ENCODE measurements around the gene STAU1.
"Not testable (repeated sequence)": the region's sequence is repeated elsewhere in the genome, so short reads cannot be mapped to it uniquely, and the experiment has no call there.

STAU1 gene

DNA sequence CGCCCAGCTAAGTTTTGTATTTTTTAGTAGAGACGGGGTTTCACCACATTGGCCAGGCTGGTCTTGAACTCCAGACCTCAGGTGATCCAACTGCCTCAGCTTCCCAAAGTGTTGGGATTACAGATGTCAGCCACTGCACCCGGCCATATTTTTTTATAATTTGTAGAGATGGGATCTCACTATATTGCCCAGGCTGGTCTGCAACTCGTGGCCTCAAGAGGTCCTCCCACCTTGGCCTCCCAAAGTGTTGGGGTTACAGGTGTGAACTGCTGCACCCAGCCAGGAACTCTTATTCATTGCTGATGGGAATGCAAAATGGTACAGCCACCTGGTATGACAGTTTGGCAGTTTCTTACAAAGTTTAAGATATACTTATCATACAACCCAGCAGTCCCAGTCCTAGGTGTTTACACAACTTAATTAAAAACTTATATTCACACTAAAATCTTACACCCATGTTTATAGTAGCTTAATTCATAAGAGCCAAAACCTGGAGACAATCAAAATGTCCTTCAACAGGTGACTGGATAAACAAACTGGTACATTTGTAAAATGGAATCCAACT, 11.7 kb upstream of the STAU1 start:
- H3K4me3 ChIP-seq (ENCODE audit: low read length) = no peak overlapping the region
- H3K4me1 ChIP-seq (ENCODE audit: control insufficient read depth, insufficient read depth, low read length) = no peaks in the 10 kb centered on the region
- H3K9ac ChIP-seq (ENCODE audit: low read length) = no peak overlapping the region
- no peaks in the 10 kb centered on the region for H3K27me3 ChIP-seq (ENCODE audit: control insufficient read depth, insufficient read depth, low read length)
- no peaks in the 10 kb centered on the region for H3K36me3 ChIP-seq (ENCODE audit: control insufficient read depth, insufficient read depth, low read length)
- no peaks in the 10 kb centered on the region for H3K9me3 ChIP-seq (ENCODE audit: control insufficient read depth, low read length)

DNA sequence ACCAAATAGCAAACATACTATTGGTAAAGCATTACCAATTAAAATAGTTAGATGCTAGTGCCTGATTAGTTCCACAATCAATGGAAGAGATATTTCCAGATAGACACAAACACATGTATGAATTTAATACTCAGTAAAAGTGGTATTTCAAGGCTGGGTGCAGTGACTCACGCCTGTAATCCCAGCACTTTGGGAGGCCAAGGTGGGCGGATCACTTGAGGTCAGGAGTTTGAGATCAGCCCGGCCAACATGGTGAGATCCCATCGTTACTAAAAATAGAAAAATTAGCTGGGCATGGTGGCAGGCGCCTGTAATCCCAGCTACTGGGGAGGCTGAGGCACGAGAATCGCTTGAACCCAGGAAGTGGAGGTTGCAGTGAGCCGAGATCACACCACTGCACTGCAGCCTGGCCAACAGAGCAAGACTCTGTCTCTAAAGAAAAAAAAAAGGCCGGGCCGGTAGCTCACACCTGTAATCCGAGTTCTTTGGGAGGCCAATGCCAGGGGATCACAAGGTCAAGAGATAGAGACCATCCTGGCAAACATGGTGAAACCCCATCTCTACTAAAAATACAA, 4.9 kb upstream of the STAU1 start:
- H3K9me3 ChIP-seq (ENCODE audit: control insufficient read depth, low read length); H3K4me1 ChIP-seq (ENCODE audit: control insufficient read depth, insufficient read depth, low read length); H3K4me3 ChIP-seq (ENCODE audit: low read length): not testable (repeated sequence)

DNA sequence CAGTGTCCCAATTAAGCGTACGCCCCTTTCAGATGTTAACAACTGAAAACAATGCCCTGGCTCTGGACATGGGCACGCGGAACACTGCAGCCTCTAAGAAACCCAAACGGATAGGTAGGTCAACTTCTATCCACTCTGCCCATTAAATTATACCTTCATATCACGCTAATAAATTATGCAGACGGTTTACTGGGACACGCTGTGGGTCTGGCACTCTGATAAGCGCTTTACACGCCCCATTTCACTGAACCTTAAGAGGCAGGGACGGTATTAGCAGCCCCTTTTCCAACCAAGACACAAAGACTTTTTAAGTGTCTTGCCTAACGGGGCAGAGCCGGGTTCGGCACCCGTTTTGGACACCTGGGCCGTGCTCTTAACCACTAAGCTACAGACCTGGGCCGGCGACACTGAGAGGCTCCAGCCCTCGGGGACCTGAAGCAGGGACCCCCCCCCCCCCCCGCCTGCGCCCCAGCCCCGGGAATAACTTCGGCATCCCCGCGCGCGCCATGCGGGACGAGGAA, 744 bp downstream of the STAU1 start:
- Histone ChIP-seq H3K9me3 (ENCODE audit: control insufficient read depth, low read length) (no peaks in the 10 kb centered on the region), H3K9ac (ENCODE audit: low read length) (peak overlapping the region; percentile 72), H3K27me3 (ENCODE audit: control insufficient read depth, insufficient read depth, low read length) (no peaks in the 10 kb centered on the region), H3K4me3 (ENCODE audit: low read length) (peak overlapping the region; percentile 93), H3K36me3 (ENCODE audit: control insufficient read depth, insufficient read depth, low read length) (no peaks in the 10 kb centered on the region), H3K4me1 (ENCODE audit: control insufficient read depth, insufficient read depth, low read length) (peaks cover 23% of the 10 kb centered on the region)

More for the DNA sequence above, 4.9 kb upstream of the STAU1 start:
- H3K9ac ChIP-seq (ENCODE audit: low read length); H3K27me3 ChIP-seq (ENCODE audit: control insufficient read depth, insufficient read depth, low read length); H3K36me3 ChIP-seq (ENCODE audit: control insufficient read depth, insufficient read depth, low read length): not testable (repeated sequence)

DNA sequence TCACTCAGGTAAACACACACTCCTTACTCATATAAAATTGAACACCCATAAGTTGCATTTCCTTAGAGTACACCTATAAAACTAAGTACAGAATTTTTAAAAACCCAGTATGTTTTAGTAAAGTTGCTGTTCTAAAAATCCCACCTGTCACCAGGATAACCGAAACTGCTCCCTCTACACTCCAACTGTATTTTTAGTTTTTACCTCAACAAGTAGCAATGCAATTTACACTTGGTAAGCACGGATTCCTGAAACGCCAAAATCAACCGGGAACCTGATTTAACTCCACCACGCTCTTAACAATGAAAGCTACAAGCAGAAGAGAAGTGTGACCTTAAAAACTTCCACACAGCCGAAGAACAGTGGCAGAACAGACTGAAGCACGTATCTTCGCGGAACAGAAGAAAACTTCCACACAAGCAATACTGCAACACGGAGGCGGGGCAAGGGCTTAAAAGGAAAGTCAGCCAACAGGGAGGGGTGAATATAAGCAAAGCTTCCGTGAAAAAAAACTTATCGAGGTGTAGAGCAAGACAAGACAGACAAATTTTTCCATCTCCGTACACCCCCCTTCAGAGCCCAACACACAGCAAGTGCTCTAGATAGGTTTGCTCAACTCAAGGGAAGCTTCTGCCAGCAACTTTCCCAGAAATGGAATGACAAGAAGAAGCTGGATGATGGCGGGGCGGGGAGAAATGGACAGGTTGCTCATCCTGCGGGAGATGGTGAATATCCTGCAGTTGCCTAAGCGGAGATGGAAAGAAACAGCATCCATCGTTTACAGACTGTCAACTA, 1.4 kb downstream of the STAU1 start:
- H3K4me3 ChIP-seq (ENCODE audit: low read length) = peak overlapping the region; percentile 93
- H3K4me1 ChIP-seq (ENCODE audit: control insufficient read depth, insufficient read depth, low read length) = peaks cover 30% of the 10 kb centered on the region
- peak overlapping the region; percentile 72 for H3K9ac ChIP-seq (ENCODE audit: low read length)
- no peaks in the 10 kb centered on the region for H3K36me3 ChIP-seq (ENCODE audit: control insufficient read depth, insufficient read depth, low read length)
- H3K27me3 ChIP-seq (ENCODE audit: control insufficient read depth, insufficient read depth, low read length) = no peaks in the 10 kb centered on the region
- H3K9me3 ChIP-seq (ENCODE audit: control insufficient read depth, low read length) = no peaks in the 10 kb centered on the region

DNA sequence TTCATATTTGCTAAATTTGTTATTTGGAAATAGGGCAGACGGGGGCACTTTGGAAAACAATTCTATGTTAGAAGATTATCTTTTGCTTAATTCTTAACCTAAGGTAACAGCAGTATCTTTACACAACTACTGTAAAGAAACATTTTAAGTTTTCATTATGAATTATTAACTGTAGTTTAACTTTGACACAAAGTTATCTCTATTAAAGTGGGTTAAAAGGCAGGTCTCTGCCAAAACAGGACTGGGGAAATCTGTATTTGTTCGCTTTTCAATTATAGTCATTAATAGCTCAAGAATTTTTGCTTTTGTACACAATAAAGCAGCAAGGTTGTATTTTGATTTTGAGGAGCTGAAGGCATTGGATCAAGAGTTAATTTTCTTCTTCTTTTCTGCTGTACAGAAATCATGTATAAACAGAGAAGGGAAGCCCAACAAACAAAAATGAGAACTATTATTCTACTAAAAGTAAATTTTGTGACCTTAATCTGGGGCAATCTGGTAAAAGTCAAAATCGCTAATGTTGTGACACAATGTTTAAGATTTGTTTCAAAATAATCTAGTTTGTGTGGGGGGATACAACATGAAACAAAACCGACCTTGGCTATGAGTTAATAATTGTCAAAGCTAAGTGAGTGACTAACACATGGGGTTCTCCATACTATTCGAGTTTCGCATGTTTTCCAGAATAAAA, 2.9 kb downstream of the STAU1 start:
- Histone ChIP-seq H3K36me3 (ENCODE audit: control insufficient read depth, insufficient read depth, low read length) (no peaks in the 10 kb centered on the region), H3K9ac (ENCODE audit: low read length) (peak overlapping the region; percentile 24), H3K9me3 (ENCODE audit: control insufficient read depth, low read length) (no peaks in the 10 kb centered on the region), H3K27me3 (ENCODE audit: control insufficient read depth, insufficient read depth, low read length) (no peaks in the 10 kb centered on the region), H3K4me3 (ENCODE audit: low read length) (no peak overlapping the region), H3K4me1 (ENCODE audit: control insufficient read depth, insufficient read depth, low read length) (peaks cover 32% of the 10 kb centered on the region)

DNA sequence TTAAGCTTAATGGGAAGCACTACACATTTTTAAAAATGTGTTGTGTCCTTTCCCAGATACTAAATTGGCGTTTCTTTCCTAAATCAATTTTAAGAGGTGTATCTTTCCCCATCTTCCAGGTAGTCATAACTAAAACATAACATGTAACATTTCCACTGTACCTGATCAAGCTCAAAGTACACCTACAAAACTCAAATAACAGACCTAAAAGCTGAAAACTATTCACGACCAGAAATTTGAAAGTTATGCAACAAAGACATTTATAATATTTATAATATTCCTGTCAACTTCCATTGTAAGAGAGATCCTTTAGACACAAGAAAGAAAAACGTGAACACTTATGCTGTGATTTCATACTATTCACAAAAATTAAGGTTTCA, 3.5 kb downstream of the STAU1 start:
- H3K4me1 ChIP-seq (ENCODE audit: control insufficient read depth, insufficient read depth, low read length) = peaks cover 38% of the 10 kb centered on the region
- H3K9me3 ChIP-seq (ENCODE audit: control insufficient read depth, low read length) = no peaks in the 10 kb centered on the region
- no peak overlapping the region for H3K9ac ChIP-seq (ENCODE audit: low read length)
- no peaks in the 10 kb centered on the region for H3K27me3 ChIP-seq (ENCODE audit: control insufficient read depth, insufficient read depth, low read length)
- no peaks in the 10 kb centered on the region for H3K36me3 ChIP-seq (ENCODE audit: control insufficient read depth, insufficient read depth, low read length)
- no peak overlapping the region for H3K4me3 ChIP-seq (ENCODE audit: low read length)

DNA sequence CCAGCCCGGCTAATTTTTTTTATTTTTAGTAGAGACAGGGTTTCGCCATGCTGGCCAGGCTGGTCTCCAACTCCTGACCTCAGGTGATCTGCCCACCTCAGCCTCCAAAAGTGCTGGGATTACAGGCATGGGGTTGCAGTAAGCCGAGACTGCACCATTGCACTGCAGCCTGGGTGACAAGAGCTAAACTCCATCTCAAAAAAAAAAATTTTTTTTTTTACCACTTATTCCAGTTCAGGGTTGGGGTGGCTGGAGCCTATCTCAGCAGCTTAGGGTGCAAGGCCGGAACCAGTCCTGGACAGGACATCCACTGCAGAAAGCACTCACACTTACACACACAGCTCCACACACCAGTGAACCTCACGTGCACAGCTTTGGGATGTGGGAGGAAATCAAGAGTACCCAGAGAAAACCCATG, 4.0 kb downstream of the STAU1 start:
- not testable (repeated sequence) for H3K4me3 ChIP-seq (ENCODE audit: low read length); H3K27me3 ChIP-seq (ENCODE audit: control insufficient read depth, insufficient read depth, low read length); H3K9ac ChIP-seq (ENCODE audit: low read length); H3K36me3 ChIP-seq (ENCODE audit: control insufficient read depth, insufficient read depth, low read length); H3K9me3 ChIP-seq (ENCODE audit: control insufficient read depth, low read length)
- H3K4me1 ChIP-seq (ENCODE audit: control insufficient read depth, insufficient read depth, low read length) = peaks cover 42% of the 10 kb centered on the region

DNA sequence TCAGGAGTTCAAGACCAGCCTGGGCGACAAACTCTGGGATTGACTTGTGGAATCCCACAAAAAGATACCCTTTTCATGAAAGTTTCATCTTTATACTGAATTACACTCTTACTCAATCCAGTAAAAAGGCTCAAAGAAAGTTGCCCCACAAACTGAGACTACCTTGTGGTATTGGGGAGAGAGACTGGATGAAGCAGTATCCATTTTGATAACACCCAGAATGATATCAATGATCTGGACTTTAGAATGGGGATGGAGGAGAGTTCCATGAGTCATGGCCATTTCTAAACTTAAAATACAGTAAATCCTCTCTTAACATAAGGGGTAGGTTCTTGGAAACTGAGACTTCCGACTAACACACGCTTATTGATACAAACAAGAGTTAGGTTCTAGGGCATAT, 4.7 kb downstream of the STAU1 start:
- Histone ChIP-seq H3K4me3 (ENCODE audit: low read length) (no peak overlapping the region), H3K36me3 (ENCODE audit: control insufficient read depth, insufficient read depth, low read length) (no peaks in the 10 kb centered on the region), H3K27me3 (ENCODE audit: control insufficient read depth, insufficient read depth, low read length) (no peaks in the 10 kb centered on the region), H3K4me1 (ENCODE audit: control insufficient read depth, insufficient read depth, low read length) (peaks cover 42% of the 10 kb centered on the region), H3K9ac (ENCODE audit: low read length) (no peak overlapping the region), H3K9me3 (ENCODE audit: control insufficient read depth, low read length) (no peaks in the 10 kb centered on the region)

DNA sequence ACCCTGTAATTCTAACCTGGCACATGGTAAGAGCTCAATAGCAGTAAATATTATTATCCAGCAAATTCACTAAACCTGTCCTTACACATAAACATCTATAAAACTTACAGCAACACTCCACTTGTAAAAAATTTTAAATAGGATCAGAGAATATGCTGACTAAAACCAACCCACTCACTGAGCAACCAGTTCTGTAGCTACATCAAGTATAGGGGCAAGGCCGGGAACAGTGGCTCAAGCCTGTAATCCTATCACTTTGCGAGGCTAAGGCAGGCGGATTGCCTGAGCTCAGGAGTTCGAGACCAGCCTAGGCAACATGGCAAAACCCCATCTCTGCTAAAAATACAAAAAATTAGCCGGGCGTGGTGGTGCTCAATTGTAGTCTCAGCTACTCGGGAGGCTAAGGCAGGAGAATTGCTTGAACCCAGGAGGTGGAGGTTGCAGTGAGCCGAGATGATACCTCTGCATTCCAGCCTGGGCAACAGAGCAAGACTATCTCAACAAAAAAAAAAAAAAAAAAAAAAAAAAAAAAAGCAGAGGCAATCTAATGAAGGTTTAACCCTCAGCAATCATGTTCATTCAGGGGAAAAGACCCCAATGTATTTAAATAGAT, 6.8 kb downstream of the STAU1 start:
- Histone ChIP-seq H3K4me3 (ENCODE audit: low read length) (no peak overlapping the region), H3K27me3 (ENCODE audit: control insufficient read depth, insufficient read depth, low read length) (no peaks in the 10 kb centered on the region), H3K9ac (ENCODE audit: low read length) (no peak overlapping the region), H3K4me1 (ENCODE audit: control insufficient read depth, insufficient read depth, low read length) (peaks cover 42% of the 10 kb centered on the region), H3K9me3 (ENCODE audit: control insufficient read depth, low read length) (no peaks in the 10 kb centered on the region), H3K36me3 (ENCODE audit: control insufficient read depth, insufficient read depth, low read length) (no peaks in the 10 kb centered on the region)

DNA sequence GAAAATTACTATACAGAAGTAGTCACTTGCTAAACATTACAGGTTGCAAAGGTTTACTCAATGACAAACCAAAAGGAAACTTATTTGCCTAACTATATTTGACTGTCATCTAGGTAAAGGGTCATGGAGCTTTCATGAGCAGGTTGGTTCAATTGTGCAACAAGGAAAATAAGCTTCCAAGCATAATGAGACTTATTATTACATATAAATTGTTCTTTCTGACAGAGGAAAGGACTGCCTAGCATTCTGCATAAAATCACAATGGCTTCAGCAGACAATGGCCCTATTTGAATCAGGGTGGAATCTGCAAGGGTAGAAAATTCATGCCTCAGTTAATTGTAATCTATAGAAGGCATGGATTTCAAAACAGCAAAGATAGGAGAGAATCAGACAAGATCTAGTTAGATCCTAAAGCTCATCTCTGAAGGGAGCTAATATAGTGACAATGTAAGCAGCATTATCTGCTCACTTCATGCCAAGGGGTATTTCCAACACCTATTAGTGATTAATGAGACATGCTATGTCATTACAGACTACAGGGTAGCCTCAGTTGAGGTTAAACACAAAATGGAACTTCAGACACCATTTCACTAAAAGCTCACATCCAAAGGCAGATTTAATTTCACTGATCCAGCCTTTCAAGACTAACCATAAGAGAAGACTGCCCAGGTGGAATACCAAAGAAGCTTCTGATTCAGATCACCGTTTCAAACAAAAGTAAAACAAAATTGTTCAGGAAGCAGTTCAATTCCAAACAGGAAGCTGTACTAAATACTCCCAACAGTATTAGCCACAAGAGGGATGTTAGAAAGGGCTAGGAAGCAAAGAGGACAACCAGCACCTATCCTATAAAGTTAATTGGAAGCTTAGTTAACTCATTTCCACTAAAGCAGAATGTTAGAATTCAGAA, 8.5 kb downstream of the STAU1 start:
- H3K9ac ChIP-seq (ENCODE audit: low read length) = peak overlapping the region; percentile 3
- H3K27me3 ChIP-seq (ENCODE audit: control insufficient read depth, insufficient read depth, low read length) = no peaks in the 10 kb centered on the region
- no peaks in the 10 kb centered on the region for H3K36me3 ChIP-seq (ENCODE audit: control insufficient read depth, insufficient read depth, low read length)
- H3K4me3 ChIP-seq (ENCODE audit: low read length) = no peak overlapping the region
- H3K9me3 ChIP-seq (ENCODE audit: control insufficient read depth, low read length) = no peaks in the 10 kb centered on the region
- peaks cover 25% of the 10 kb centered on the region for H3K4me1 ChIP-seq (ENCODE audit: control insufficient read depth, insufficient read depth, low read length)

DNA sequence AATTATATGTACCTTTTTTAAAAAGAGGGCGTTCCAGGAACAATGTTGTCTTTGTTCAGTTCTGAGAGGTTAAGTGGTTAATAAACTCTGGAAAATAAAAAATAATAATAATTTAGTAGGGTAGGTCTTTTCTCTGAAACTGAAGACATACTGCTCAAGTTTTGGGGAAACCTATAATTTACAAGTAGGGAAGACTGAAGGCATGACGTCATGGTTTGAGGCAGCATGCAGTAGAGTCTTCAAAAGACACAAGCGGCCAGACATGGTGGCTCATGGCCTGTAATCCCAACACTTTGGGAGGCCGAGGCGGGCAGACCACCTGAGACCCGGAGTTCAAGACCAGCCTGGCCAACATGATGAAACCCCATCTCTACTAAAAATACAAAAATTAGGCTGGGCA, 14.0 kb downstream of the STAU1 start:
- Histone ChIP-seq H3K27me3 (ENCODE audit: control insufficient read depth, insufficient read depth, low read length) (no peaks in the 10 kb centered on the region), H3K36me3 (ENCODE audit: control insufficient read depth, insufficient read depth, low read length) (no peaks in the 10 kb centered on the region), H3K4me3 (ENCODE audit: low read length) (no peak overlapping the region), H3K4me1 (ENCODE audit: control insufficient read depth, insufficient read depth, low read length) (no peaks in the 10 kb centered on the region), H3K9me3 (ENCODE audit: control insufficient read depth, low read length) (no peaks in the 10 kb centered on the region), H3K9ac (ENCODE audit: low read length) (no peak overlapping the region)

All from mucosa of stomach (tissue), 1 donor.